CD4-positive, alpha-beta T cell treated with Interleukin-17A for 4 hours (primary cell): ENCODE data around the gene TMEM45A.
"Not testable (repeated sequence)": the region's sequence is repeated elsewhere in the genome, so short reads cannot be mapped to it uniquely, and the experiment has no call there.

Experiments used
- DNase-seq: peaks from one replicate; pipeline ENCODE4 v3.0.0-alpha.2; 2020; ENCODE audit warnings: mixed read lengths

TMEM45A gene

DNA sequence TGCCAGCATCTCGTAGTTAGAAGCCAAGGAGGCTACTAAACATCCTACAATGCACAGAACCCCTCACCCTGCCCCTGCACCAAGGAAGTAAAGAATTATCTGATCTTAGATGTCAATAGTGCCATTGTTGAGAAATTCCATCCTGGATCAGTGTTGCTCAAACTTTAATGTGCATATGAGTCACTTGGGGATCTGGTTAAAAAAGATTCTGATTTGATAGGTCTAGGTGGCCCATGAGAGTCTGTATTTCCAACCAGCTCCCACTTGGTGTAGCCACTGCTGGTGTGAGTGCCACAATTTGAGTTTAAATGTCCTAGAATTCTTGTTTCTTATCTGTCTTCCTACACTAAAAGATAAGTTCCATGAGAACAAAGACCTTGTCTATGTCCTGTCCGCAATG is 43.7 kb downstream of the TMEM45A start:
- DNase-seq, result no peak

DNA sequence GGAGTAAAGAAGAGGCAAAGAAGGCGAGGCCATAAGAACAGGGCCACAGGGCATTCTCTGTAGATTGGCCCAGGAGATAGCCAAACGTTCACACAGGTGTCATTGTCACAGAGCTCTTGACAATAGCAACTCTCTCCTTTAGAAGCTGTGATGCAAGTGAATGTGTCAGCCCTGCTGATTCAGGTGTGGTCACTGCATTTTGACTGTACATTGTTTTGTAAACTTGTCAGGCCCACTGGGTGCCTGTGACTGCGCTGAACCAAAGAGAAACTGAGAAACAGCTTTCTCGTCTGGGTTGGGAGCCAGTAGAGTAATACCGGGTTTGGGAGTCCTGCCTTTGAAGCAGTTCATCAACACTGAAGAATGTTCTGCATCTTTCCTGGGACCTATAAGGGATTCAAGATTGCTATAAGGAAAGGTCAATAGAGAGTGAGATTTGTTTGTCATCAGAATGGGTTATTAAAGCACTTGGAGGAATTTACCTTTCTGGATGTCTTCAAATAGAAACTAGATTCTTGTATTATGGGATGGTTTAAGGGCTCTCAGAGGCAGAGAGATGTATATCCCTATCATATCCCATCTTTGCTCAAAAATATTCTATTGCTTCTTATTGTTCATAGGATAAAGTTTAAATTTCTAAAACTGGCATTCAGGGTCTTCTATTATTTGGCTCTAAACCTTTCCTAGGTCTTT is 45.4 kb downstream of the TMEM45A start:
- no peak for DNase-seq

DNA sequence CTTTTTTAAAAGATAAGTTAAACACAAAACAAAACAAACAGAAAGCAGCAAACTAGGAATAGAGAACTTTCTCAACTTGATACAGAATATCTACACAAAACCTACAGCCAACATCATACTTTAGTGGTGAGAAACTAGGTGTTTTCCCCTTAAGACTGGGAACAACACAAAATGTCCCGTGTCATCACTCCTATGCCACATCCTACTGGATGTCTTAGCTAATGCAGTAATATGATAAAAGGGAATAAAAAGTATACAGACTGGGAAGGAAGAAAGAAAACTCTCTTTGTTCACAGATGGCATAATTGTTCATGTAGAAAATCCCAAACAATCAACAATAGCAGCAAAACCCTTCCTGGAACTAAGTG is 45.9 kb downstream of the TMEM45A start:
- DNase-seq, result no peak

DNA sequence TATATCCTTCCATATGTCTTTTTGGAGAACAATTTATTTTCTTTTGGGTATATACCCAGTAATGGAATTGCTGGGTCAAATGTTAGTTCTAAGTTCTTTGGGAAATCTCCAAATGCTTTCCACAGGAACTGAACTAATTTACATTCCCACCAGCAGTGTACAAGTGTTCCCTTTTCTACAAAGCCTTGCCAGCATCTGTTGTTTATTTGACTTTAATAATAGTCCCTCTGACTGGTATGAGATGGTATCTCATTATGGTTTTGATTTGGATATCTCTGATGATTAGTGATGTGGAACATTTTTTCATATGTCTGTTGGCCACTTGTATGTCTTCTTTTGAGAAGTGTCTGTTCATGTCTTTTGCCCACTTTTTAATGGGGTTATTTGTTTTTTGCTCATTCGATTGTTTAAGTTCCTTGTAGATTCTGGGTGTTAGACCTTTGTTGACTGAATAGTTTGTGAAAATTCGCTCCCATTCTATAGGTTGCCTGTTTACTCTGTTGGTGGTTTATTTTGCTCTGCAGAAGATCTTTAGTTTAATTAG is 48.4 kb downstream of the TMEM45A start:
- no peak for DNase-seq

DNA sequence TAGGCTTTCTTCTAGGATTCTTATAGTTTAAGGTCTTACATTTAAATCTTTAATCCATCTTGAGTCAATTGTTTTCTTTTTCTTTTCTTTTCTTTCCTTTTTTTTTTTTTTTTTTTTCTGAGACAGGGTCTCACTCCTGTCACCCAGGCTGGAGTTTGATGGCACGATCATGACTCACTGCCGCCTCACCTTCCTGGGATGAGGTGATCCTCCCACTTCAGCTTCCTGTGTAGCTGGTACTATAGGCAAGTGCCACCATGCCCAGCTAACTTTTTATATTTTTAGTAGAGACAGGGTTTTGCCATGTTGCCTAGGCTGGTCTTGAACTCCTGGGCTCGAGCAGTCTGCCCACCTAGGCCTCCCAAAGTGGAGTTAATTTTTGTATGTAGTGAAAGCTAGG is 49.0 kb downstream of the TMEM45A start:
- not testable (repeated sequence) for DNase-seq

DNA sequence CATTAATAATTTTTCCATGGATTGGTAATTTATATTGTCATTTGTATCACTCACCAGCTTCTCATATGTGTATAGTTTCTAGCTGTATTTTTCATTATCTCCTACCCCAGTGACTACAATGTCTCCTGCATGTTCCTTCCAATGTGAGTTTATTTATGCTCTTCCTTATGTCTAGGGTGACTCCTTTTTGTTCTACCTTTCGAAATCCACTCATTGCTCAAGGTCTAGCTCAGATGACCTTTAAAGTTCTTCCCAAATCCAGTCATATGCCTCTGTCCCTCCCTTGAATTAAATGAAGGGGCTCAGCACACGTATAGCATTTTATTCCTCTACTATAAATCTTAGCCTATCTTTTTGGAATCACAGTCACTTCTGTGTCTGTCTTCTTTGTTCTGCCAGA is 53.0 kb downstream of the TMEM45A start:
- no peak for DNase-seq

DNA sequence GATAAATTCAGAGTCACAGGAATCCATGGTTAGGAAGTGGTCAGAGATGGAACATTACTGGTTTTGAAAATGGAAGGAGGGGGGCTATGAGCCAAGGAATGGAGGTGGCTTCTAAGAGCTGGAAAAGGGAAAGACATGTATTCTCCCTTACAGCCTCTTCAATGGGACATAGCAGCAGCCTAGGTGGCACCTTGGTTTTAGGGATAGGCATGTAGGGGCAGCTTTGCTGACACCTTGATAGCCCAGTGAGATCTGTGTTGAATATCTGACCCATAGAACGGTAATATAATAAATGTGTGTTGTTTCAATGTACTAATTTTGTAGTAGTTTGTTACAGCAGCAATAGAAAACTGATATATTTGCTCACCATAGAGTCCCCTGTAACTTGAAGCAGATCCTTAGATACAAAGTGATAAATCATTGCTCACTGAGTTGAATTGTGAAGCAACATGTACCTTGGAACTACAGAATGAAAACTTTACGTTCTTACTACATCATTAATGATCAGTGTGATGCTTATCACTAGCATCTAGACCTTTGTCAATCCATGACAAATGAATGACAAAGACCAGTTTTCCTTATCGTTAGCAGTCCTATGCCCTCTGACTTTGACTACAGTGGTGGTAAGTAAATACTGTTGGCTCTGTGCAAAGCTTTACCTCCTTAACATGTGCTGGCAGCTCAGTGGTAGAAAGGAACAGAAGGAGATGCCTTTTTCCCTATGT is 53.8 kb downstream of the TMEM45A start:
- DNase-seq, result no peak

DNA sequence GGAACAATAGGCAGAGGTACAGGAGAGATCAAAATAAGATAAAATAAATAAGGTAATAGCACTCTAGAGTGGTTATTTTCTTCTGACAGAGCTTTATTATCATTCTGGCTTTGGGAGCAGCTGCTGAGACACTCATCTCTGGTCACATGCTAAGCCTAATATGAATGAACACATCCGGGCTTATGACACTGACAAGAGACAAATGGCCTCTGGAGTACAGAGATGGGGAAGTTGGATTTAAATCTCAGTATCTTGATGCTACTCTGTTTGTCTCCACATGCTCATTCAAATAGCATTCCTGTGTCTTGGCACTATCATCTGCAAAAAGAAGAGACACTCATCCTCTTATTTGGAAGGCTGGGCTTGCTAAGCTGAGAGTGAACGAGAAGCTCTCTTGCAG is 55.6 kb downstream of the TMEM45A start:
- DNase-seq, result no peak

DNA sequence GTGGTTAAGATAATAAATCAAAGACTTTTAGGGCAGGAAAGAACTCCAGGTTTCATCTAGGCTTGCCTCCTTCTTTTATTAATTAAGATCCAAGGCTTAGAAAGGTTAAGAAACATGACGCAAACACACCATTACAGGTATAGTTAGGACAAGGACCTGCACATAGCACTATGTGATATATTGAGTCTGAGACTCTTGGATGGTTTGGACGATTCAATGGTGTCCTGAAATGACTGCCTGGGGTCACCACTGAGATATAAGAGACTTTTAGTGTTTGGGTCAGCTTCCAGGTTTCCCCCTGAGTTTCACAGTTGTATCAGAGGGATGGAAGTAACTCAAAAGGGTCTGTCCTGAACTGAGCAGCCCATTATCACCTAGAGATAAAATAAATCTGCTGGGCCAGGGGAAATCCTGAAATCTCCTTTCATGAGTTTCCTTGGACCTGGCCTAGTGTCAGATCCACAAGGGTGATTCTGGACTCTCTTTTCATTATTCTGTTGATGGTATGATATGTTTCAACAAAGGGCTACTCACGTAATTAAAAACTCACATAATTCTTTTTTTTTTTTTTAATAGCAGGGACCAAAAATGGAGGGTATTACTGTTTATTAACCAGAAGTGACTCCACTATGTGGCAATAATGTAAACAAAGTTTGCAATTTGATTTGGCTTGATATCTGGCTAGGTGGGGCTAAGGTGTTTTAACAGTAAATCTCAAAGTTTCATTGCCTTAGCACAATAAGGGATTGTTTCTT is 61.4 kb downstream of the TMEM45A start:
- DNase-seq, result no peak

DNA sequence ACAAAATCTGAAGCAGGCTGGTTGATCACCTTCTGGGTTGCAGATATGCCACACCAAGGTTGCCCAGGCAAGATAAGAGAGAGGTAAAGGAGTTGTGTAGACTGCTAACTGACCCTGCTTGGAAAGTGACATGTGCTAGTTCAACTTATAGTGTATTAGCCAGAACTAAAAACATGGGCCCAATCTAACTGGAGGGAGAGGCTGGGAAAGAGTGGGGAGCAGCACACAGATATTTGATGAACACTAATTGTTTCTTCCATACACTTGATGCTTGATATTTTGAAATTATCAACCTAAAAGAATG is 61.9 kb downstream of the TMEM45A start:
- no peak for DNase-seq

DNA sequence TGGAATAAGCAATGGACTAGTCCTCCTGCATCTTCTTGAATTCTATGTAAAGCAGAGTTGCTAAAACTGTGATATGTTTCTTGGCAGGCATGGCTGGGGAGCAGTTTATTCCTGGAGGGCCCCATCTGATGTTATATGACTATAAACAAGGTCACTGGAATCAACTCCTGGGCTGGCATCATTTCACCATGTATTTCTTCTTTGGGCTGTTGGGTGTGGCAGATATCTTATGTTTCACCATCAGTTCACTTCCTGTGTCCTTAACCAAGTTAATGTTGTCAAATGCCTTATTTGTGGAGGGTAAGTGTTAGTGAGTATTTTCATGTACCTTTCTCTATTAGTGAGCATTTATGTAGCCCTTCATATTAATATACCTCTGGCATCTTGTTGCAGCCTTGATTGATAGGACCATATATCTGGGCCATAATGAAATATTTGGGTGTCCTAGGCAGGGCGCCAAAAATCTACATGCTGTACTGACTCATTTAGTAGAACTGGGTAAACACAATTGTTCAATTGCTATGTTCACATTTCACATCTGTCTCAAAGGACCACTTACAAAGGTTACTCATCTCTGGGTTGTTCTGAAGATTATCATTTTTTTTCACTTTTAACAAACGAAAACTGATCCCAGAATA is 64.4 kb downstream of the TMEM45A start:
- DNase-seq, result no peak

DNA sequence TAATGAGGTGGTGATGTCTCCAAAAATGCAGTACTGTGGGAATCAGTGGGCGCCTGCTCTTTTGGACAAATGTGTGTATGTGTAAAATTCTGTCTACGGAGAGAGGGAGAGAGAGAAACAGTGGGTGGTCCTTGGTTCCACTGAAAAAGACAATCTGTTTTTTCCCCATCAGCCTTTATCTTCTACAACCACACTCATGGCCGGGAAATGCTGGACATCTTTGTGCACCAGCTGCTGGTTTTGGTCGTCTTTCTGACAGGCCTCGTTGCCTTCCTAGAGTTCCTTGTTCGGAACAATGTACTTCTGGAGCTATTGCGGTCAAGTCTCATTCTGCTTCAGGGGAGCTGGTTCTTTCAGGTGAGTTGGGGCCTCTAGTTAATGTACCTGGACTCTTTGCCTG is 65.8 kb downstream of the TMEM45A start:
- DNase-seq, result no peak

DNA sequence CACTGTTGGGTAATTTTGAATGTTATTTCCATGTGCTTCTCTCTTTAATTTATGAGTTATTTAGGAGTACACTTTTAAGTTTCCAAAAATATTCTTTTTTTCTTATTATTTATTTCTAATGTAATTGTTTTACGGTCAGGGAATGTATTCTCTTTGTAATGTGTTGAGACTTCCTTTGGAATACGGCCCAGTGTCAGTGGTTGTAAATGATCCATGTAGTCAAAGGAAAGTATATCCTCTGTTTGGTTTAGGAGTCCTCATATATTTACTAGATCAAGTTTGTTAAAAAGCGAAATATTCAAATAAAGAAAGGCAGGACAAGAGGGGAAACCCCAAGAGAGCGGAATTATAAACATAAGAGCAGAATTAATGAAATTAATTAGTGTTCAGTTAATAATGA is 68.0 kb downstream of the TMEM45A start:
- no peak for DNase-seq

DNA sequence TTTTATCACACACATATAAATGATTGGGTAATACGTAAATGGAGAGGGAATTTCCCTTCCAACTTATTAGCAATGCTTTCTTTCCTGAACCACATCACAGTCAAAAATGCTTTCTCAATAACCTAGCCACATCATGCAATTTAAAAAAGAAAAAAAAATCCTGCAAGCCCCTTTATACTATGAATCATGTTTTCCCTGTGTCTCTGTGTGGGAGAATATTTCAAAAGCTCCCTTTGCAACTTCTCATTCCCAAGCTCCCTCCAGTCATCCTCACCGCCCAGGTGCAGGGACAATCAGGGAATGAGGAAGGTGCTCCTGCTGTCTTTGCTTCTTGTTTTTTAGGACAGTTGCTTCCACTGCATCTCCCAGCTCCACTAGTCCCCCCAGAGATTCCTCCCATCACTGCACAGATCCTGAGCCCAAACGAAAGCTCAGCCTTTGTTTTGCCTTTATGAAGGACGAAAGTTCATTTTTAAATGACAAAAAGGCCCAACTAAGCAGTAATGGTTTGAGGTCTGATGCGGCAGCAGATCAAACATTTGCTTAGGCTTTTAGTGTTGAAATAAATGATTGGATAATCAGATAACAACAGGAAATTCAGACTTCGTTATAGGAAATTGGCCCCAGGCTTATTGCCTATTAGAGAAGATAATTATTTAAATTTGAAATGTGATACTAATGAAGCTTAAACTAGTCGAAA is 69.2 kb downstream of the TMEM45A start:
- no peak for DNase-seq

DNA sequence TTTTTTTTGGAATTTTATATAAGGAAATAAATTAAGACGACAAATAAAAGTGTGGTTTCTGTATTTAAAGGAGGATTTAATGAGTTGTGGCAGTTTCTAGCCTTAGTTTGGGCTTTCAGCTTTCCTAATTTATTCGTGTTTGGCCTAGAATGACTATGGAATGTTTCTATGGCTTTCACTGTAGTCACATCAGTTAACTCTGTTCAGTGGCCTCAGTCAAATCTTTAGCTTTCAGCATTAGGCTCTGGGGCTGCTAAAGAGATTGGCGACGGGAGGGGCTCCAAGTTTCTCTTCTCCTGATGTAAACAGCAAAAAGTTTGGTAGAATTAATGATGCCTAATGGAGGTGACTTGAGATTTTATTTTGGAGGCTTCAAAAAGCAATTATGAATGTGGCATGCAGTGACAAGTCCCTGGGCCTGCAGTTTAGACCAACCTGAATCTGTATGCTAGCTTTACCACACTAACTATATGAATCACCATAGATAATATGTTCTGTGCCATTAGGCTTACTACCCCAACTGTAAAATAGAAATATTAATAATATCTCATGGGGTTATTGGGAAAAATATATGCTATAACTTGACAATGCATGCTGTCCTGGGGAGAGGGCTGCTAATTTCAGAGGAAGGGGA is 69.9 kb downstream of the TMEM45A start:
- DNase-seq, result no peak

DNA sequence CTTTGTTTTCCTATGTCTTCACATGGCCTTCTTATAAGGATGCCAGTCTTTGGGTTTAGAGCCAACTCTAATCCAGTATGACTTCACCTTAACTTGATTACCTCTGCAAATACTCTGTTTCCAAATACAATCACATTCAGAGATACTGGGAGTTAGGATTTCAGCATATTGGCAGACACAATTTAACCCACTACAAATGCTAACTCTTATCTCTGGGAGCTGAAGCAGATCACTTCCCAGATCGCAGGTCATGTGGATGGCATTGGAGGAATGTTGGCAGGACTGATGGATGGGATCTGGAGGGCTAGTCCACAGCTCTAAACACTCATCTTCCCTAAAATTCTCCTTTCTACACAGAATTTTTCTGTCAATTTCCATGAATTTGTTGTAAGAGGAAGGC is 70.8 kb downstream of the TMEM45A start:
- DNase-seq, result no peak

DNA sequence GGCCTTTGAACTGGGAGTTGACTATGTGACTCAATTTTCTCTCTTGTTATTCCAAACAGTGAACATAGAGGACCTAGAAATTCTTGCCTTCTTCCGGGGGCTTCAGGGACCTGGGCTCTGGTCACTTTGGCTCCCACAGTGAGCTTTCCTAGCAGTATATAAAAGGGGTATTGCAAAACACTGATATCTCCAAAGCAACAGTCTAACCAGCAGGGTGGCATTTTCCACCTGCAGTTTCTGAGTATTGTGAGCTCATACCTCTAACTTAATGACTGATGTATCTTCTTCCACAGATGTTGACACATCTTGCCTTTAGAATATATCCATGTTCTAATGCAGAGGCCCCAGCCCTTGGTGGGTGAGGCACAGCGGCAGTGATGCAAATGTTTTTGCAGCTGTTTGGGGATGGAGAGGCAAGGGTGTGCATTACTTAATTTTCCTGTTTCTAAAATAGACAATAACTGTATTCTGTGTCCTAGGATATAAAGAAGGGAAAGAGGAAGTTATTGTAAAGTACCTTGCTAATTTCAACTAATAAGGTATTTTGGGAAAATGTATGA is 71.3 kb downstream of the TMEM45A start:
- DNase-seq, result no peak

DNA sequence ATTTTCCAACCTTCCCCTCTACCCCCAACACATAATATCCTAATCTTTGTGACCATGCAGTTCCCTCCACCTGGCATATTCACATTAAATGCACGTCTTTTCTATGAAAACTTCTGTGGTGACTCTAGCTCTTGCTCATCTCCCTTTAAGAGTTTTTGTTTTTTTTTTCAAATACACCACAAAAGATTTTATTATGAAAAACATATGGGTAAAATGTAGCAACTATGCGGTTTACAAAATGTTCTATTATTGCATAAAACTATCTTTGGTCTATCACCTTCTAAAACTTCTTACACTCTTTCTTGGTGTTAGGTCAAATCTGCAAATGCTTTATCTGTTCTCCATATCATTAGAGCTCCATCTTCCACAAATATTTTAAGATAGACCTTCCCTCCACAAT is 78.4 kb downstream of the TMEM45A start:
- DNase-seq, result no peak

DNA sequence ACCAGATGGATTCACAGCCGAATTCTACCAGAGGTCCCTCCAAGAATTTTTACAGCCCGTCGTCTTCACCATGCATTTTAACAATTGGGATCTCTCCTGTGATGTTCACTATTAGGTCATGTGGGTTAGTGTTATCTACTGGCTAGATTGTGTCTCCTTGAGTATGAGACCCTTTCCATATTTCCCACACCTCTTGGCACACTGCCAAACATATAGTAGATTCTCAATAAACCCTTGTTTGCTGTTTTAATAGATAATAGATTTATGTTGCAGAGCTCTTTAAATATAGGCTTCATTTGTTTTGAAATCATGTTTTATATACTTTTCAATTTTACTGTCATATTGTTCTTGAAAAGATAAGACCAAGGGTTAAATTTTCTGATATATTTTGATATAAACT is 82.1 kb downstream of the TMEM45A start:
- no peak for DNase-seq

DNA sequence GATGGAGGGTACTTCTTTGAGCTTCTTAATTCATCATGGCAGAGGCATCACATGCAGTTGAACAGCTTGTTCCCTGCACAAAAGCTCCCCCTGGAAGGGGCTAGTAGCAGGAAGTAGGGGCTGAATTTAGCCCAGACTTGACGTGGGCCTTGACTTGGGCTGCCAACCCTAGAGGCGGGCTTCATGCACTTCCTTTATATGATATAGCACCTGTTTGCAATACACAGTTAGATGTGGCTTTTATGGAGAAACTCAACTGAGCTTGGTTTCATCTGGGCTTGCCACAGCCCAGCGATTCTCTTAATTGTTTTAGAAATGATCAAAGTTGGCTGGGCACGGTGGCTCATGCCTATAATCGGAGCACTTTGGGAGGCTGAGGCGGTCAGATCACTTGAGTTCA is 83.3 kb downstream of the TMEM45A start:
- no peak for DNase-seq

DNA sequence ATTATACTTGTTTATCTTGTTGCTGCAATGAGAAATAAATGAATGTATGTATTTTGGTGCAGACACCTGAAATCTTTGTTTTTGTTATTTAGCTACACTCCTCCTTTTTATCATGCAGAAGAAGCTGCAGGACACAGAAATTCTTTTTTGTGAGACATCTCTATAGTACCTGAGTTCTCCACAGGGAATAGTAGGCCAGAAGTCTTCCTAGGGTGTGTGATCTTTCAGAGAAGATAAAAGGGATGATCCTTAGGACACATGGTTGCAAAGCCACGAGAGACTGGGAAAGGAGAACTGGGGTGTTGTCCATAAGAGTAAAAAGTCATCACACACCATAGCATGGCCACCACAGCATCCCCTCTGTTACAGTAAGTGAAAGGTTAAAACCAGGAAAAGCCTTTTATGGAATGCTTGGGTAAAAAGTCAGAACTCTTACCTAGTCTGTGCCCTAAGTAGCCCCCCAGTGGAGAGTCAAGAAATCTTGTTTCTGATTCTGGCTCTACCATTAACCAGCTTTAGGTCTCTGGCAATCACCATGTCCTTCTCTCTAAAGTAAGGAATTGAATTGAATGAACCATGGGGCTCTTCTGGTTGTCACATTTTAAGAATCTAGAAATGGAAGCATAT is 85.1 kb downstream of the TMEM45A start:
- no peak for DNase-seq

DNA sequence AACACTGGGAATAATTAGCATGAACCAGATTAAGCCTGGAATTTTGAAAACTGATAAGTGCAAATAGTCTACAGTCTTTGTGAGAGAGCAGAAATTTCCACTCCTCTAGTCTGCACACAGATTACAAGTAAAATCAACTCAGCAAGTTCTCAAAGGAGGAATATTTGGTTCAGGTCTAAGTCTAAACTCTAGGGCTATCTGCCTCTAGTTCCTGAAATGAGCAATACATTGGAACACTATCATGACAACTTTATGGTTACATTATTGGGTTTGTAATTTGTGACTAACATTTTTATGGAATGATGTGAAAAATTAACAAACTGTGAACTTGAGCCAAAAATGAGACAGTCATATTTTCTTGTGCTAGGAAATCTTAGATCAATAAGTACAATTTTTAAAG is 86.2 kb downstream of the TMEM45A start:
- DNase-seq, result no peak
